Fibroblast of the aortic adventitia (primary cell): Measurements from ENCODE around the gene UNCX. TPM values are rescaled to one million over a fixed set of nuclear protein-coding genes. Genes with fewer than 3 reads are reported as not detected.
"Not testable (repeated sequence)": the region's sequence is repeated elsewhere in the genome, so short reads cannot be mapped to it uniquely, and the experiment has no call there.

Source experiments
- DNase-seq: peaks from one replicate; pipeline ENCODE4 v3.0.0-alpha.2; 2010; ENCODE audit warnings: low read depth
- H3K4me3 ChIP-seq: 2 replicates; pipeline ENCODE4 v1.5.1; 2011; ENCODE audit warnings: low read depth, mild to moderate bottlenecking, control low read depth, low read length, moderate library complexity
- total RNA-seq: library from RNA; depleted of rRNA; stranded (reverse); fragments of >200 nt; gene quantifications from 2 replicates; pipeline ENCODE4 v1.2.3, GENCODE V29; 2012; ENCODE audit warnings: low replicate concordance
- TF ChIP-seq, protein P1 (sequence below): IDR thresholded peaks from 2 replicates; pipeline ENCODE4 v1.5.1; 2011; ENCODE audit warnings: mild to moderate bottlenecking, low read length, control low read depth, inconsistent platforms; ENCODE audit not compliant: insufficient read depth

Gene UNCX
- not detected in 2 replicates for total RNA-seq

DNA sequence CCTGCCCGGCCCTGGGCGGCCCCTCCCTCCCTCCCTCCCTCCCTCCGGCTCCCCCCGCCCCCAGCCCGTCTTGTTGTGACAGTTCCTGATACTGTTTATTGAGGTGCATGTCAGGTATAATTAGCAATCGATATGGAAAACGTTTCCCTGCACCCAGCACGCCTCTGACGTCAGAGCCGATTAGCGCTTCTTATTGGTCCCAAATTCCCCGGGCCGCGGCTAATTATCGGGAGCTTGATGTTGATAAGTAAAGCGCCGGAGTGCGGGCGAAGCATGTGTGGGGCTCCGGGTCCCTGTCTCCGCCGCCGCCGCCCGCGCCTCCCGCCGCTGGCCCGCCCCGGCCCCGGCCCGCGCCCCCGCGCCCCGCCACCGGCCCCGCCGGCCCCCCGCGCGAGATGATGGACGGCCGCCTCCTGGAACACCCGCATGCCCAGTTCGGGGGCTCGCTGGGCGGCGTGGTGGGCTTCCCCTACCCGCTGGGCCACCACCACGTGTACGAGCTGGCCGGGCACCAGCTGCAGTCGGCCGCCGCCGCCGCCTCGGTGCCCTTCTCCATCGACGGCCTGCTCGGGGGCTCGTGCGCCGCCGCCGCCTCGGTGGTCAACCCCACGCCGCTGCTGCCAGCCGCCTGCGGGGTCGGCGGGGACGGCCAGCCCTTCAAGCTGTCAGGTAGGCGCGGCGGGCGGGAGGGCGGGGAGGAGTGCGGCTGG lies at the start of gene UNCX:
Gene UNCX (plus strand): TSS at position 250 of the 710 bp plus-strand sequence. CDS start 146 bp downstream, at position 396.
- TF ChIP-seq, protein P1, sequence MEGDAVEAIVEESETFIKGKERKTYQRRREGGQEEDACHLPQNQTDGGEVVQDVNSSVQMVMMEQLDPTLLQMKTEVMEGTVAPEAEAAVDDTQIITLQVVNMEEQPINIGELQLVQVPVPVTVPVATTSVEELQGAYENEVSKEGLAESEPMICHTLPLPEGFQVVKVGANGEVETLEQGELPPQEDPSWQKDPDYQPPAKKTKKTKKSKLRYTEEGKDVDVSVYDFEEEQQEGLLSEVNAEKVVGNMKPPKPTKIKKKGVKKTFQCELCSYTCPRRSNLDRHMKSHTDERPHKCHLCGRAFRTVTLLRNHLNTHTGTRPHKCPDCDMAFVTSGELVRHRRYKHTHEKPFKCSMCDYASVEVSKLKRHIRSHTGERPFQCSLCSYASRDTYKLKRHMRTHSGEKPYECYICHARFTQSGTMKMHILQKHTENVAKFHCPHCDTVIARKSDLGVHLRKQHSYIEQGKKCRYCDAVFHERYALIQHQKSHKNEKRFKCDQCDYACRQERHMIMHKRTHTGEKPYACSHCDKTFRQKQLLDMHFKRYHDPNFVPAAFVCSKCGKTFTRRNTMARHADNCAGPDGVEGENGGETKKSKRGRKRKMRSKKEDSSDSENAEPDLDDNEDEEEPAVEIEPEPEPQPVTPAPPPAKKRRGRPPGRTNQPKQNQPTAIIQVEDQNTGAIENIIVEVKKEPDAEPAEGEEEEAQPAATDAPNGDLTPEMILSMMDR = no peak
- no peak for DNase-seq
- H3K4me3 ChIP-seq = no peak within 1 kb of the TSS

- DNase-seq = no peak
- H3K4me3 ChIP-seq = no peak overlapping the region
- TF ChIP-seq, protein P1 = no peak
Observed at GRCh38 chr7:1187127-1187526, 45.5 kb upstream of the UNCX start.

DNA sequence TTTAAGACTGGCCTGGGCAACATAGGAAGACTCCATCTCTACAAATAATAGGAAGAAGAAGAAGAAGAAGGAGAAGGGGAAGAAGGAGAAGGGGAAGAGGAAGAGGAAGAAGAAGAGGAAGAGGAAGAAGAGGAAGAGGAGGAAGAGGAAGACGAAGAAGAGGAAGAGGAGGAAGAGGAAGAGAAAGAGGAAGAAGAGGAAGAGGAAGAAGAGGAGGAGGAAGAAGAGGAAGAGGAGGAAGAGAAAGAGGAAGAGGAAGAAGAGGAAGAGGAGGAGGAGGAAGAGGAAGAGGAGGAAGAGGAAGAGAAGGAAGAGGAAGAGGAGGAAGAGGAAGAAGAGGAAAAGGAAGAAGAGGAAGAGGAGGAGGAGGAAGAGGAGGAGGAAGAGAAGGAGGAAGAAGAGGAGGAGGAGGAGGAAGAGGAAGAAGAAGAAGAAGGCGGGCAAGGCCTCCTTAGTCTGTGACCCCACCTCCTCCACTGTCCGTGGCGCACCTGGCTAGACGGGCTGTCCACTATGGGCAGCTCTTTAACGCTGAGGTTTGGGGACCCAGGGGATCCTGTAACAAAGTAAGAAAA lies 43.9 kb upstream of the UNCX start:
- H3K4me3 ChIP-seq = no peak overlapping the region
- TF ChIP-seq, protein P1 = no peak
- DNase-seq = no peak

- TF ChIP-seq, protein P1 = no peak
- H3K4me3 ChIP-seq = no peak overlapping the region
- DNase-seq = no peak
Observed at GRCh38 chr7:1189986-1190772, 42.5 kb upstream of the UNCX start.

DNA sequence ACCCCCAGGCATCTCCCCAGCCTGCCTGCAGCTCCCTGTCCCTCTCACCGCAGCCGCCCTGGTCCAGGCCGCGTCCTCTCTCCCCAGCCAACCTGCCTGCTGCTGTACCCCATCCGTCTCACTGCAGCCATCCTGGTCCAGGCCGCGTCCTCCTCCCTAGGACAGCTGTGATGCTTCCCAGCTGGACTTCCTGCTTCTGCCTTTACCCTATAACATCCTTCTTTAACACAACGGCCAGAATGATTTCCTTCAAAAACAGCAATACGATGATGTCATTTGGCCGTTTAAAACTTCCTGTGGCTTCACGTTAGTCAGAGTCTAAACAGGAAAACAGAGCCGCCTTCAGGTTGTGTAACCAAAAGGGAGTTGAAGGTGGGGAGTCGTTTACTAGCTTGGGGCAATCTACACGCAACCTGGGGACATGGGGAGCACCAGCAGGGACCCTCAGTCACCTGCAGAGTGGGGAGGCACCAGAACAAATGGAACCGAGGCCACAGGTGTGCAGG lies 40.4 kb upstream of the UNCX start:
- no peak overlapping the region for H3K4me3 ChIP-seq
- peak; percentile 69 for DNase-seq
- TF ChIP-seq, protein P1 = no peak

GRCh38 chr7:1193593-1194424 lies 38.9 kb upstream of the UNCX start:
- TF ChIP-seq, protein P1 = peak; percentile 35
- H3K4me3 ChIP-seq = no peak overlapping the region
- peak; percentile 41 for DNase-seq

DNA sequence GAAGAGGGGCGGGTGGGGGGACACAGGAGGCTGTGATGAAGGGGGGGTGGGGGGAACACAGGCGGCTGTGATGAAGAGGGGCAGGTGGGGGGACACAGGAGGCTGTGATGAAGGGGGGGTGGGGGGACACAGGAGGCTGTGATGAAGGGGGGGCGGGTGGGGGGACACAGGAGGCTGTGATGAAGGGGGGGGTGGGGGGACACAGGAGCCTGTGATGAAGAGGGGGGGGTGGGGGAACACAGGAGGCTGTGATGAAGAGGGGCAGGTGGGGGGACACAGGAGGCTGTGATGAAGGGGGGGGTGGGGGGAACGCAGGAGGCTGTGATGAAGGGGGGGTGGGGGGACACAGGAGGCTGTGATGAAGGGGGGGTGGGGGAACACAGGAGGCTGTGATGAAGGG lies 36.2 kb upstream of the UNCX start:
- DNase-seq, H3K4me3 ChIP-seq: not testable (repeated sequence)
